Measurements from ENCODE around the gene MTHFSD. TPM values are rescaled to one million over a fixed set of nuclear protein-coding genes. Genes with fewer than 3 reads are reported as not detected.

MTHFSD gene
- total and polyA plus RNA-seq, 2 of the 8 experiments (the other 6 are each of a cell fraction or from before 2014, with no cell fraction given), result 7.1 to 9.8 TPM

DNA sequence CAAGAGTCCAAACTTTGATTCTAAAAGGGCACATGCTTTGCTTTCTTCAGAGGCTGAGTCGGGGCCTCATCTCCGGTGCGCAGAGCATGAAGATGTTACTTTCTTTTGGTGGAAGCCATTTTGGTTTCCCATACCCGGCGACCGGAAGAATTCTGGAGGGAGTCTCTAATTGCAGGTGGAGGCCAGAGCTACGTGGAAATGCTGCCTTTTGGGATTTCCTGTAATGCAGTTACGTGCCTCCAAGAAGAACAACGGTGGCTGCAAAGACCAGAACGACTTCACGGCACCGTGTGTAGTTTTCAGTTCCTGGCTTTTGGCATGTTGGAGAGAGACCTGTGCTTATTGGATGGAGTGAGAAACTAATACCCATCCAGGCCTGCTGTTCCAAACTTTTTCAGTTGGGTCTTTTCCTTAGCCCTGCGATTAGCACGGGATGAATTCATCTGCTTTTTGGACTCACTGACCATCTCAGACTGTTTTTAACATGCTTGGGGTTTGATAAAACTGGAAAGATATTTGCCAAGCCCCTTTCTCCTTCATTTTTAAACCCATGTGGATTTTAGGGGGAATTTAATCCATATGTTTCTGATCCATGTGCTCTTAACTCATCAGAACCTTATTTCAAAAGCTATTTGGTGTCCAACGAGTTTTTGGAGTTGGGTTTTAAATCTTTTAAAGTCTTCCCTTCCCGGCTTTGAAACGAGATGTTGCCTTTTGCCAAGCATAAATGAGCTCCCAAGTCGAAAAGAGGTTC is 42.3 kb upstream of the MTHFSD start (continued):
- TF ChIP-seq, protein P1, sequence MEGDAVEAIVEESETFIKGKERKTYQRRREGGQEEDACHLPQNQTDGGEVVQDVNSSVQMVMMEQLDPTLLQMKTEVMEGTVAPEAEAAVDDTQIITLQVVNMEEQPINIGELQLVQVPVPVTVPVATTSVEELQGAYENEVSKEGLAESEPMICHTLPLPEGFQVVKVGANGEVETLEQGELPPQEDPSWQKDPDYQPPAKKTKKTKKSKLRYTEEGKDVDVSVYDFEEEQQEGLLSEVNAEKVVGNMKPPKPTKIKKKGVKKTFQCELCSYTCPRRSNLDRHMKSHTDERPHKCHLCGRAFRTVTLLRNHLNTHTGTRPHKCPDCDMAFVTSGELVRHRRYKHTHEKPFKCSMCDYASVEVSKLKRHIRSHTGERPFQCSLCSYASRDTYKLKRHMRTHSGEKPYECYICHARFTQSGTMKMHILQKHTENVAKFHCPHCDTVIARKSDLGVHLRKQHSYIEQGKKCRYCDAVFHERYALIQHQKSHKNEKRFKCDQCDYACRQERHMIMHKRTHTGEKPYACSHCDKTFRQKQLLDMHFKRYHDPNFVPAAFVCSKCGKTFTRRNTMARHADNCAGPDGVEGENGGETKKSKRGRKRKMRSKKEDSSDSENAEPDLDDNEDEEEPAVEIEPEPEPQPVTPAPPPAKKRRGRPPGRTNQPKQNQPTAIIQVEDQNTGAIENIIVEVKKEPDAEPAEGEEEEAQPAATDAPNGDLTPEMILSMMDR (IDR thresholded peaks at IDR 0.05; ENCODE audit: control extremely low read depth in 1 of 3, insufficient read depth in 1 of 3, low read depth in 1 of 3, low read length in 3 of 3), result no peak
- TF ChIP-seq MAFK (IDR thresholded peaks at IDR 0.05; ENCODE audit: low read depth, low read length) (no peak), CEBPB (IDR thresholded peaks at IDR 0.05; ENCODE audit: low read depth, low read length) (no peak), CREB1 (IDR thresholded peaks at IDR 0.05) (no peak), BACH1 (IDR thresholded peaks at IDR 0.05; ENCODE audit: low read length) (no peak), SIRT6 (IDR thresholded peaks at IDR 0.05; ENCODE audit: low read length) (no peak), CHD2 (IDR thresholded peaks at IDR 0.05; ENCODE audit: low read length) (no peak), FOSL1 (IDR thresholded peaks at IDR 0.05; ENCODE audit: insufficient read depth, low read depth, low read length) (no peak), HDAC2 (IDR thresholded peaks at IDR 0.05; ENCODE audit: borderline replicate concordance in 1 of 2, low read depth in 2 of 2, low read length in 2 of 2) (no peak), SRF (IDR thresholded peaks at IDR 0.05; ENCODE audit: low read depth, low read length) (no peak), KDM1A (IDR thresholded peaks at IDR 0.05; ENCODE audit: borderline replicate concordance, low read length) (no peak), TBP (IDR thresholded peaks at IDR 0.05; ENCODE audit: low read depth, low read length) (no peak)
- TF ChIP-seq, protein P2, sequence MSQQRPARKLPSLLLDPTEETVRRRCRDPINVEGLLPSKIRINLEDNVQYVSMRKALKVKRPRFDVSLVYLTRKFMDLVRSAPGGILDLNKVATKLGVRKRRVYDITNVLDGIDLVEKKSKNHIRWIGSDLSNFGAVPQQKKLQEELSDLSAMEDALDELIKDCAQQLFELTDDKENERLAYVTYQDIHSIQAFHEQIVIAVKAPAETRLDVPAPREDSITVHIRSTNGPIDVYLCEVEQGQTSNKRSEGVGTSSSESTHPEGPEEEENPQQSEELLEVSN (IDR thresholded peaks at IDR 0.05), result no peak

Data from H1 (cell line).